Mesothelial cell of epicardium (in vitro differentiated cells): Measurements from ENCODE around the gene MALAT1. TPM values are rescaled to one million over a fixed set of nuclear protein-coding genes. Genes with fewer than 3 reads are reported as not detected.
"Not testable (repeated sequence)": the region's sequence is repeated elsewhere in the genome, so short reads cannot be mapped to it uniquely, and the experiment has no call there.

Source experiments
- DNase-seq, 2 experiments: peaks; one replicate each; pipeline ENCODE4 v3.0.0; 2021; ENCODE audit warnings: low spot score in 2 of 2; ENCODE audit not compliant: unreplicated experiment in 2 of 2
- H3K27ac Mint-ChIP-seq: 2 replicates; pipeline ENCODE4 v1.8.0; 2021; ENCODE audit warnings: mixed read lengths
- H3K27me3 Mint-ChIP-seq: 2 replicates; pipeline ENCODE4 v1.8.0; 2021; ENCODE audit warnings: low read depth, mixed read lengths
- H3K36me3 Mint-ChIP-seq: 2 replicates; pipeline ENCODE4 v1.8.0; 2021; ENCODE audit warnings: mixed read lengths
- H3K4me1 Mint-ChIP-seq: 2 replicates; pipeline ENCODE4 v1.8.0; 2021; ENCODE audit warnings: mixed read lengths
- H3K4me3 Mint-ChIP-seq: 2 replicates; pipeline ENCODE4 v1.8.0; 2021; ENCODE audit warnings: mild to moderate bottlenecking, moderate library complexity, mixed read lengths
- H3K9me3 Mint-ChIP-seq: 2 replicates; pipeline ENCODE4 v1.8.0; 2021; ENCODE audit warnings: mixed read lengths
- CTCF ChIP-seq: fragments of 200-600 bp; sonication (generic); IDR thresholded peaks from one replicate; pipeline ENCODE4 v1.5.0; 2021; ENCODE audit warnings: antibody characterized with exemption; ENCODE audit not compliant: unreplicated experiment
- total RNA-seq: library from RNA; stranded (reverse); gene quantifications from 3 replicates; pipeline ENCODE4 v1.2.1, GENCODE V29; 2021

MALAT1 gene
- total RNA-seq, 1 donor from 2014 or later: 16,172 TPM

DNA sequence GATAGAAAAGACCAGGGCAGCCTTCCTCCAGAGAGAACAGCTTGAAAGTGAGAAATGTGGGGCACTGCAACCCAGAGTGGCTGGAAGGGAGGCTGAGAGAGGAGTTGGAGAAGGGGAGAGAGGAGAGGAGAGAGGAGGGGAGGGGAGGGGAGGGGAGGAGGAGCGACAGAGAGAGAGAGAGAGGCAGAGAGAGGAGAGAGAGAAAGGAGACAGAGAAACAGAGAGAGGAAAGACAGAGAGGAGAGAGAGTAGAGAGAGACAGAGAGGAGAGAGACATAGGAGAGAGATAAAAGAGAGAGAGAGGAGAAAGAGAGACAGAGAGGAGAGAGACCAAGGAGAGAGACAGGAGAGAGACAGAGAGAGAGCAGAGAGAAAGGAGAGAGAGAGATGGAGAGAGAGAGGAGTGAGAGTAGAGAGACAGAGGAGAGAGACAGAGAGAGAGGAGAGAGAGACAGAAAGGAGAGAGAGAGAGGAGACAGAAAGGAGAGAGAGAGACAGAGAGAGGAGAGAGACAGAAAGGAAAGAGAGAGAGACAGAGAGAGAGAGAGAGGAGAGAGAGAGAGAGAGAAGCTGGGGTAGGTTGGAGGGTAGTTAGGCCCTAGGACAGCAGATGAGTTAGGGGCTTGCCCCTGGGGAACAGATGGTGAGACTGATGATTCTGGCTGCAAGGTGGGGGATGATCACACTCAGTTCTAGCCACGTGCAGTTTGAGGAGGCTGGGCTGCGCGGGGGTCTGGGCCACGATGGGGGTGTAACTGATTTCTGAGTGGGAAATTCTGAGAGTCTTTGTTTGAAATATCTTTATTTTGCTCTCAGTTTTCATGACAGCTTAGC is 17.5 kb downstream of the MALAT1 start:
- peak overlapping the region; percentile 10 for H3K27ac Mint-ChIP-seq

DNA sequence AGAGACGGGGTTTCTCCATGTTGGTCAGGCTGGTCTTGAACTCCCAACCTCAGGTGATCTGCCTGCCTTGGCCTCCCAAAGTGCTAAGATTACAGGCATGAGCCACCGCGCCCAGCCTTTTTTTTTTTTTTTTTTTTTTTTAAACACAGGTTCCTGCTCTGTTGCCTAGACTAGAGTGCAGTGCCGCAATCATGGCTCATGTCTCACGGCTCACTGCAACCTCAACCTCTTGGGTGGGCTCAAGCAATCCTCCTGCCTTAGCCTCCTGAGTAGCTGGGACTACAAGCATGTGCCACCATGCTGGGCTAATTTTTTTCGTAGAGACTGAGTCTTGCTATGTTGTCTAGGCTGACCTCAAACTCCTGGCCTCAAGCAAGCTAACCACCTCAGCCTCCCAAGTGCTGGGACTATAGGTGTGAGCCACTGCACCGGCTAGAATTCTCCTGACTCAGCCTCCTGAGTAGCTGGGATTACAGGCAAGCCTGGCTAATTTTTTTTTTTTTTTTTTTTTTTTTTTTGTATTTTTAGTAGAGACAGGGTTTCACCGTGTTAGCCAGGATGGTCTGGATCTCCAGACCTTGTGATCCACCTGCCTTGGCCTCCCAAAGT is 20.2 kb downstream of the MALAT1 start:
- H3K4me3 Mint-ChIP-seq, DNase-seq, H3K27ac Mint-ChIP-seq, H3K27me3 Mint-ChIP-seq, H3K36me3 Mint-ChIP-seq, H3K9me3 Mint-ChIP-seq: not testable (repeated sequence)
- H3K4me1 Mint-ChIP-seq: peaks cover 23% of the 10 kb centered on the region

More for the DNA sequence above, 17.5 kb downstream of the MALAT1 start:
- DNase-seq: no peak
- Mint-ChIP-seq H3K36me3 (no peaks in the 10 kb centered on the region), H3K27me3 (no peaks in the 10 kb centered on the region), H3K4me1 (no peaks in the 10 kb centered on the region), H3K4me3 (no peak overlapping the region), H3K9me3 (no peaks in the 10 kb centered on the region)
- no peak for TF ChIP-seq CTCF

GRCh38 chr11:65521777-65522521 is 23.1 kb downstream of the MALAT1 start:
- Mint-ChIP-seq H3K4me3 (peak overlapping the region; percentile 32), H3K4me1 (peaks cover 33% of the 10 kb centered on the region), H3K27ac (peak overlapping the region; percentile 80)
- H3K9me3 Mint-ChIP-seq, DNase-seq, H3K27me3 Mint-ChIP-seq, H3K36me3 Mint-ChIP-seq: not testable (repeated sequence)

GRCh38 chr11:65522718-65523630 is 24.1 kb downstream of the MALAT1 start:
- H3K9me3 Mint-ChIP-seq, H3K27me3 Mint-ChIP-seq, DNase-seq, H3K36me3 Mint-ChIP-seq: not testable (repeated sequence)
- Mint-ChIP-seq H3K4me3 (peak overlapping the region; percentile 26), H3K4me1 (peaks cover 35% of the 10 kb centered on the region), H3K27ac (peak overlapping the region; percentile 81)

DNA sequence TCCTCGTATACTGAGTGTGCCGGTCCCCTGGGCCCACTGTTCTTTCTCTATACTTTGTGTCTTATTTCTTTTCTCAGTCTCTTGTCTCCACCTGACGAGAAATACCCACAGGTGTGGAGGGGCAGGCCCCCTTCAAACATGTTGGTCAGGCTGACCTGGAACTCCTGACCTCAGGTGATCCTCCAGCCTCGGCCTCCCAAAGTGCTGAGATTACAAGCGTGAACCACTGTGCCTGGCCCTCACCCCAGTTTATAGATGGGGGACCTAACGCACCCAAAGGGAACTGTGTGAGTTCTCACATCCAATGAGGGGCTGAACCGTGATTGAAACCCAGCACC is 24.8 kb downstream of the MALAT1 start:
- Mint-ChIP-seq H3K4me1 (peaks cover 35% of the 10 kb centered on the region), H3K4me3 (peak overlapping the region; percentile 26), H3K27ac (peak overlapping the region; percentile 92)
- not testable (repeated sequence) for H3K27me3 Mint-ChIP-seq, H3K9me3 Mint-ChIP-seq, DNase-seq, H3K36me3 Mint-ChIP-seq

GRCh38 chr11:65524014-65524740 is 25.3 kb downstream of the MALAT1 start:
- TF ChIP-seq CTCF: no peak
- peaks cover 11% of the 10 kb centered on the region for H3K36me3 Mint-ChIP-seq
- peak overlapping the region; percentile 92 for H3K27ac Mint-ChIP-seq
- H3K4me1 Mint-ChIP-seq: peaks cover 35% of the 10 kb centered on the region
- no peaks in the 10 kb centered on the region for H3K9me3 Mint-ChIP-seq
- H3K4me3 Mint-ChIP-seq: peak overlapping the region; percentile 62
- no peaks in the 10 kb centered on the region for H3K27me3 Mint-ChIP-seq
- DNase-seq: peak in 1 of 2 experiments; percentile 66
